Dermis microvascular lymphatic vessel endothelial cell (primary cell): Measurements from ENCODE around the gene DLG4. TPM values are rescaled to one million over a fixed set of nuclear protein-coding genes. Genes with fewer than 3 reads are reported as not detected.

Experiments used
- DNase-seq, 2 donors: peaks; one replicate each; pipeline versions ENCODE4 v3.0.0 to v3.0.0-alpha.2; 2010; ENCODE audit warnings: low read depth in 2 of 2
- total RNA-seq: library from RNA; depleted of rRNA; stranded (reverse); fragments of >200 nt; gene quantifications from 2 replicates; pipeline ENCODE4 v1.2.1, GENCODE V29; 2014

Gene DLG4
- total RNA-seq, 1 donor from 2014 or later: 5.3 TPM

GRCh38 chr17:7233701-7234082, 14.1 kb upstream of the DLG4 start:
- no peak for DNase-seq

GRCh38 chr17:7232114-7232513, 12.5 kb upstream of the DLG4 start:
- DNase-seq: no peak

- DNase-seq: no peak
These were observed 9.9 kb upstream of the DLG4 start for GRCh38 chr17:7229504-7229903.

GRCh38 chr17:7228920-7229319, 9.3 kb upstream of the DLG4 start:
- DNase-seq: no peak

- DNase-seq: no peak
These were observed 7.4 kb upstream of the DLG4 start for GRCh38 chr17:7226721-7227710.

- no peak for DNase-seq
These were observed 6.2 kb upstream of the DLG4 start for GRCh38 chr17:7225711-7226331.

- DNase-seq: no peak
These were observed 5.0 kb upstream of the DLG4 start for GRCh38 chr17:7224661-7225111.

- no peak for DNase-seq
These were observed 4.5 kb upstream of the DLG4 start for GRCh38 chr17:7224110-7224509.

- no peak for DNase-seq
These were observed 3.7 kb upstream of the DLG4 start for GRCh38 chr17:7223375-7223774.

- no peak for DNase-seq
These were observed 3.3 kb upstream of the DLG4 start for GRCh38 chr17:7222972-7223292.

- no peak for DNase-seq
These were observed 2.7 kb upstream of the DLG4 start for GRCh38 chr17:7222093-7222971.

GRCh38 chr17:7221278-7222092, 1.8 kb upstream of the DLG4 start:
- no peak for DNase-seq

- DNase-seq: peak; percentile 68 to 88
These were observed 1.1 kb upstream of the DLG4 start for GRCh38 chr17:7220593-7221277.

- DNase-seq: no peak
These were observed 316 bp downstream of the DLG4 start for GRCh38 chr17:7219229-7219811.

GRCh38 chr17:7218758-7219157, 878 bp downstream of the DLG4 start:
- no peak for DNase-seq

- no peak for DNase-seq
These were observed 1.5 kb downstream of the DLG4 start for GRCh38 chr17:7218166-7218565.

GRCh38 chr17:7217113-7217987, 2.3 kb downstream of the DLG4 start:
- DNase-seq: peak in 1 of 2 donors; percentile 79

- no peak for DNase-seq
These were observed 3.2 kb downstream of the DLG4 start for GRCh38 chr17:7216242-7217112.
